Calu3 (cell line): ENCODE measurements around the gene SOX3. TPM values are rescaled to one million over a fixed set of nuclear protein-coding genes. Genes with fewer than 3 reads are reported as not detected.

ENCODE experiments used
- BruUV-seq: library from RNA; stranded (reverse); fragments of 400-500 nt; replicated peaks from 2 replicates; lab custom pipeline; 2021; lab: Mats Ljungman, UMichigan
- CTCF ChIA-PET: fragments of 300-600 bp; sonication (Branson Sonifier 250); formaldehyde crosslinking; loops from one replicate; lab custom pipeline; 2022; ENCODE audit warnings: antibody characterized with exemption; lab: Charles Lee
- DNase-seq: peaks from one replicate; pipeline ENCODE4 v3.0.0; 2022
- H3K27ac Mint-ChIP-seq: one replicate; pipeline ENCODE4 v1.8.0; 2022; ENCODE audit warnings: mixed read lengths; ENCODE audit not compliant: unreplicated experiment
- H3K27me3 Mint-ChIP-seq: one replicate; pipeline ENCODE4 v1.8.0; 2022; ENCODE audit warnings: mixed read lengths; ENCODE audit not compliant: unreplicated experiment
- H3K36me3 Mint-ChIP-seq: one replicate; pipeline ENCODE4 v1.8.0; 2022; ENCODE audit warnings: mild to moderate bottlenecking, moderate library complexity, mixed read lengths; ENCODE audit not compliant: insufficient read depth, unreplicated experiment
- H3K4me1 Mint-ChIP-seq: one replicate; pipeline ENCODE4 v1.8.0; 2022; ENCODE audit warnings: mild to moderate bottlenecking, low read depth, mixed read lengths; ENCODE audit not compliant: unreplicated experiment
- H3K4me3 Mint-ChIP-seq: one replicate; pipeline ENCODE4 v1.8.0; 2022; ENCODE audit warnings: mild to moderate bottlenecking, low read depth, moderate library complexity, mixed read lengths; ENCODE audit not compliant: unreplicated experiment
- H3K9me3 Mint-ChIP-seq: one replicate; pipeline ENCODE4 v1.8.0; 2022; ENCODE audit warnings: low read depth, mixed read lengths; ENCODE audit not compliant: unreplicated experiment
- intact Hi-C: fragments of 100-400 bp; cut with micrococcal nuclease; formaldehyde crosslinking; loops from one replicate; pipeline ENCODE4 v1.10.0; 2022; ENCODE audit not compliant: unreplicated experiment
- total RNA-seq: library from RNA; stranded (reverse); gene quantifications from 2 replicates; pipeline ENCODE4 v1.2.3, GENCODE V29; 2022
- TF ChIP-seq, protein P1 (sequence below): fragments of 200-600 bp; IDR thresholded peaks from one replicate; pipeline ENCODE4 v1.8.0; 2022; ENCODE audit warnings: antibody characterized with exemption; ENCODE audit not compliant: unreplicated experiment

The SOX3 gene
- total RNA-seq, 1 experiment from 2014 or later = not detected

DNA sequence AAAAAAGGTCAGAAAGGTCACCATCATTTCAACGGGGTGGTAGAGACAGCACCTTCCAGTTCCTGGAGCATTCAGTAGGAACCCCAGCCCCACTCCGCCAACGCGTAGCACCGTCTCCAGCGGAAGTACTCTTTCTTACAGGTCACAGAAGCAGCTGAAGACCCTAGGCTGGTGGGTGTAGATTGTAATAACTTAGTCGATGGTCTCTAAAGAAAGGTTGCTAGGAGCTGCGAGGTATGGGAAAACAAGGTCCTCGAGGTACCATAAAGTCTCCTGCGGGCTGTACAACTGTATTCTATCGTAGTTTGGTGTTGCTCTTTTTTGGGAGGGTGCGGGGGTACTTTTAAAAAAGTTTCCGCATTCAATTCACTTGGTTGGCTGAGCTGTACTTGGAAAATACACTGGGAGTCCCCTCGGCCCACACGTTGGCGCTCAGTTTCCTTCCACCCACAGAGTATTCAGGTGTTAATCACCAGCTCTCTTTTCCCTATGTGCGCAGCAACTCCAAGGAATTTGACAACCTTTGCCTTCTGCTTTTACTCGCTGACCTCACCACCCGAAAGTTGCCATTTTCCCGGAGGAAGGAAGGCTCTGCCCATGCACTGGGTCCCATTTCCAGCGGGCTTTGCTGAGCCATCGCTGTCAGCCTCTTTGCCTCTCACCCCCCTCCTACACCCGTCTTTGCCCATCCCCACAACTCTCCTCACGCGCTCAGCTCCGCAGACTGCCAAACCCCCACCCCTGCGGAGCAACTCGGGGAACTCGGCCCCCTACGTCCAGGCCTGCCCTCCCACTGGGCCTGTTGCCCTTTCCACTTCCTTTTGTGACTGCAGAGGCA lies 4.8 kb upstream of the SOX3 start:
- no peaks in the 10 kb centered on the region for H3K36me3 Mint-ChIP-seq
- TF ChIP-seq, protein P1, sequence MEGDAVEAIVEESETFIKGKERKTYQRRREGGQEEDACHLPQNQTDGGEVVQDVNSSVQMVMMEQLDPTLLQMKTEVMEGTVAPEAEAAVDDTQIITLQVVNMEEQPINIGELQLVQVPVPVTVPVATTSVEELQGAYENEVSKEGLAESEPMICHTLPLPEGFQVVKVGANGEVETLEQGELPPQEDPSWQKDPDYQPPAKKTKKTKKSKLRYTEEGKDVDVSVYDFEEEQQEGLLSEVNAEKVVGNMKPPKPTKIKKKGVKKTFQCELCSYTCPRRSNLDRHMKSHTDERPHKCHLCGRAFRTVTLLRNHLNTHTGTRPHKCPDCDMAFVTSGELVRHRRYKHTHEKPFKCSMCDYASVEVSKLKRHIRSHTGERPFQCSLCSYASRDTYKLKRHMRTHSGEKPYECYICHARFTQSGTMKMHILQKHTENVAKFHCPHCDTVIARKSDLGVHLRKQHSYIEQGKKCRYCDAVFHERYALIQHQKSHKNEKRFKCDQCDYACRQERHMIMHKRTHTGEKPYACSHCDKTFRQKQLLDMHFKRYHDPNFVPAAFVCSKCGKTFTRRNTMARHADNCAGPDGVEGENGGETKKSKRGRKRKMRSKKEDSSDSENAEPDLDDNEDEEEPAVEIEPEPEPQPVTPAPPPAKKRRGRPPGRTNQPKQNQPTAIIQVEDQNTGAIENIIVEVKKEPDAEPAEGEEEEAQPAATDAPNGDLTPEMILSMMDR = no peak
- intact Hi-C loops = no loop called here
- H3K4me3 Mint-ChIP-seq = no peak overlapping the region
- H3K4me1 Mint-ChIP-seq = no peaks in the 10 kb centered on the region
- CTCF ChIA-PET = no interaction called here
- no TSS peak for BruUV-seq
- DNase-seq = no peak
- H3K9me3 Mint-ChIP-seq = peaks cover 2% of the 10 kb centered on the region
- H3K27ac Mint-ChIP-seq = no peak overlapping the region
- H3K27me3 Mint-ChIP-seq = no peaks in the 10 kb centered on the region

DNA sequence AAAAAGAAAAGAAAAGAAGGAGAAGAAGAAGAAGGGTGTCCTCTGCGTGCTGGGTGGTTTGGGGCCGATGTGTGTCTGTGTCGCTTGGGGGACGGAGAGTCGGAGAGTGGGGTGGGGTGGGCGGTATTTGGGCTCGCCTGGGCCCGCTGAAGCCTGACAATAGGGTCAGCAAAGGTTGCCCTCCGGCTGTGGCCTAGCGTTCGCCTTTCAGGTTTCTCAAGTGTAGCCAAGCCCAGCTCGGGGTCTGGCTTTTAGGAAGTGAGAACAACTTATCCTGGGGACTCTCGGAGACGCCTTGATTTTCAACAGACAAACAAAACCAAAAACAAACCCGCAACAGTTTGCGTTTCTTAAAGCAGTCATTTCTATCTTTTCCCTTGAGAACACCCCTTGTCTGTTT lies 4.1 kb upstream of the SOX3 start:
- TF ChIP-seq, protein P1 = no peak
- intact Hi-C loops = no loop called here
- H3K9me3 Mint-ChIP-seq = peaks cover 2% of the 10 kb centered on the region
- H3K4me3 Mint-ChIP-seq = no peak overlapping the region
- no peaks in the 10 kb centered on the region for H3K36me3 Mint-ChIP-seq
- H3K4me1 Mint-ChIP-seq = no peaks in the 10 kb centered on the region
- H3K27ac Mint-ChIP-seq = no peak overlapping the region
- CTCF ChIA-PET = no interaction called here
- no peaks in the 10 kb centered on the region for H3K27me3 Mint-ChIP-seq
- BruUV-seq = no TSS peak
- no peak for DNase-seq

DNA sequence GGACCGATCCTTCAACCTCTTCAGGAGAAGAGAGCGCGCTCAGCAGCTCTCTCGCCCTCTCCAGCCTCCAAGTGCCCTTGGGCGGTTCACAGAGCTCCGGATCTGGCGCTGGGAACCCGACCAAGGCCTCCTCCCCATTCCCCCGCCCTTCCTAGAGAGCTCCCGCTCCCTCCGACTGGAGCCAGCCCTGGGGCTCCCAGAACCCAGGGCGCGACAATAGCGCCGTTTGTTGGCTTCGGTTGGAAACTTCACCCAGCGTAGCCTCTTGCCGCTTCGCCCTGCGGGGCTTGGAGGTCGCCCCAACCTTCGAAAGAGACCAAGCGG lies 3.1 kb upstream of the SOX3 start:
- H3K4me3 Mint-ChIP-seq = no peak overlapping the region
- H3K36me3 Mint-ChIP-seq = no peaks in the 10 kb centered on the region
- H3K4me1 Mint-ChIP-seq = no peaks in the 10 kb centered on the region
- no peak overlapping the region for H3K27ac Mint-ChIP-seq
- intact Hi-C loops = no loop called here
- no TSS peak for BruUV-seq
- no peaks in the 10 kb centered on the region for H3K27me3 Mint-ChIP-seq
- no peak for DNase-seq
- CTCF ChIA-PET = no interaction called here
- H3K9me3 Mint-ChIP-seq = peaks cover 2% of the 10 kb centered on the region
- TF ChIP-seq, protein P1 = no peak

DNA sequence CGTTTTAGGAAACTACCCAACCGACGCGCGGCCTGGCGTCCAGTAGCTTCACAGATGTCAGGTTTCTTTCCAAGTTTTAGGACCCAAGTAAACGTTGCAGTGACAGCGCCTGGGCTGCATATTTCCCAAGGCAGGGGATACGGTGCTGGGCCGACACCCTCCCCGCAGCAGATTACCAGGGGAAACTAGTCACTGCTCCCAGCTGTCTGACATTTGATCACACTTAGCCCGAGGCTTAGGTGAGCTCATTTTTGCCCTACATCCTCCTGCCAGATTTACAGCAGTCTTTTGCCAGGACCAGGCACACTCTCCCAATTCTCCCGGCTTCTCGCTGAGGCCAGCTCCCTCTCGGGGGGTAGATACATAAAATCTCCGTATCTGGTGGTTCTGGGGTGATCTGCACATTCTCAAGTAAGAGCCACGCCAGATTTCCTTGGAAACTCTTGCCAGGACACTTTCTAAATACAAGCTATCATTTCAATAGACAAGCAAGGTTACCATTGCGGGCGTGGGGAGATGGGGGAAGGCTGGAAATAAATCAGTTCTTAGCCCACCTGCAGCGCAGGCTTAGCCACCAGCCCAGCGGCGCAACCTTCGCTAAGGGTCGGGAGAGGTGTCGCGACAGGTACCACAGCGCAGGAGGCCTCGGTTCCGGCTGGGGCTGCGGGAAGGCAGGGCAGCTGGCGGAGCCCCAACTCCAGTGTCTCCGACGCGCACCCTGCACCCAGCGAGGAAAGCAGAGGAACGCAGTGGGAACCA lies 2.5 kb upstream of the SOX3 start:
- Mint-ChIP-seq H3K27ac (no peak overlapping the region), H3K9me3 (peaks cover 2% of the 10 kb centered on the region), H3K4me3 (no peak overlapping the region), H3K36me3 (no peaks in the 10 kb centered on the region), H3K4me1 (no peaks in the 10 kb centered on the region), H3K27me3 (no peaks in the 10 kb centered on the region)
- CTCF ChIA-PET = no interaction called here
- intact Hi-C loops = no loop called here
- TF ChIP-seq, protein P1 = no peak
- no peak for DNase-seq
- no TSS peak for BruUV-seq
